ENCODE data around the gene ST8SIA2.

Gene ST8SIA2, protein sequence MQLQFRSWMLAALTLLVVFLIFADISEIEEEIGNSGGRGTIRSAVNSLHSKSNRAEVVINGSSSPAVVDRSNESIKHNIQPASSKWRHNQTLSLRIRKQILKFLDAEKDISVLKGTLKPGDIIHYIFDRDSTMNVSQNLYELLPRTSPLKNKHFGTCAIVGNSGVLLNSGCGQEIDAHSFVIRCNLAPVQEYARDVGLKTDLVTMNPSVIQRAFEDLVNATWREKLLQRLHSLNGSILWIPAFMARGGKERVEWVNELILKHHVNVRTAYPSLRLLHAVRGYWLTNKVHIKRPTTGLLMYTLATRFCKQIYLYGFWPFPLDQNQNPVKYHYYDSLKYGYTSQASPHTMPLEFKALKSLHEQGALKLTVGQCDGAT

DNA sequence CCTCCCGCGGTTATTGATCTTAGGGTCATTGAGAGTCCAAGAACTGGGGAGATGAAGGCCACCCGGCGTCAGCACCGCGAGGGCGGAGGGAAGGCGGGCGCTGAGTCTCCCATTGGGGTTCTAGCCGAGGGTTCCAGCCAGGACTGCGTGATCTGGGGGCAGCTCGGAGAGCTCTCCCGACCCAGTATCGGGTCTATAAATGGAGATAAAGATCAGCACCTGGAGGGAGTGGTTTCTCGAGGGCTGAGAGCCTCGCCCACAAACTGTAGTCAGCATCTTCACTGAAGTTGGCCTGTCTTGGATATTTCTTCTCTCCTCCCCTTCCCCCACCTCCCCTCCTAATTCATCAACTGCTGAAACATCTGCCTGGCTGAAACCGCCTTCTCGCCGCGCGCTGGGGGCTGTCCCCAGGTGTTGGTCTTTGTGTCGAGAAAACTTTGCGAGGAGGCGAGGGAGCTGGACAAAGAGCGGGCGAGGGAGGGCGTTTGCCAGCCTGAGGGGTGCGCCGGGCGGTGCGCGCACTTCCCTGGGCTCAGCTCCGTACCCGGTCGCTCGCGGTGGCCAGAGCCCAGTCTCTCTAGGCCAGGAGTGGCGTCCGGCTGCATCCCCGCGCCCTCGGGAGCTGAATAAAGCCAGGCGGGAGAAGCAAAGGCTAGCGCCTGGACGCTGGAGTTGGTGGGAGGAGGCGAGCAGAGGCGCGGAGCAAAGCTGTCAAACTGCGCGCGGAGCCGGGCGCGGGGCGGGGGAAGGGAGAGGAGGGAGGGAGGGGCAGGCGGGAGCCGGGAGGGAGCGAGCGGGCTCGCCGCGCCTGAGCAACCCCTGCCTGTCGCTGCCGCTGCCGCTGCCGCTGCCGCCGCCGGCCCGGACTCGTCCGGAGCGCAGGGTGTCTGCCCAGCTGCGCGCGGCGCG is at the start of gene ST8SIA2:
ST8SIA2 (plus strand) TSS at position 811 of the 909 bp plus-strand sequence. CDS start 184 bp downstream, outside the sequence.
- DNase-seq (ENCODE audit: low read depth) = no peak

DNA sequence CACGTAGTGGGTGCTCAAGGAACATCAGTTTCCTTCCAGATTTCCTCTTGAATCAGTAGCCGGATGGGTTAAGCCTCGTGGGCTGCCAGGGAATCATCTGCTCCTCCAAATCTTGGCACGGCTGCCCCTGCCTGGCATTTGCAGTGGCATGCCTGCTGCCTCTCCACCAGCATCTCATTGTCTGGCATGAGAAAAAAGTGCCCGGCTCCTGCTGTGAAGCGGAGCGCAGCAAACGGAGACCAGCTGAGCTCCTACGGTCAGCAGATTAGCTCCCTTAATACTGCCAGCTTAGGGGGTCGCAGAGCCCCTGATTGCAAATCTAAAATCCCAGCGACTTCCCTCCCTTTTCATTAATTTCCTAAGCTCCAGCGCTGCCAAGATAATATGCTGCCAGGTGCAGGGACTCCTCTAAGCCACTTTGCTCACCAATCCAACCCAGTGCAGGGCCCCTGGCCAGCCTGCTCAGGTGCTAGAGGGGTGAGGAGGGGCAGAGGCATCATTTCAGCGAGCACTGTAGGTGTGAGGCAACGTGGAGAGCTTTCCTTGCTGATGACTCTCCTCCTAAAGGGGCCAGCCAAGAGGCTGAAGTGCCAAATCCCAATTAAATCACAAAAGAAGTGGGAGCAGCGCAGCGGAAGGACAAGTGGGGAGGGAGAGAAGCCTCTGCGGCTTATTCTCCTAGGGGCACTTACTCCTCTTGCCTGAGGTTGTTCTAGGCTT is 49.6 kb upstream of the ST8SIA2 start:
- DNase-seq (ENCODE audit: low read depth) = no peak

DNA sequence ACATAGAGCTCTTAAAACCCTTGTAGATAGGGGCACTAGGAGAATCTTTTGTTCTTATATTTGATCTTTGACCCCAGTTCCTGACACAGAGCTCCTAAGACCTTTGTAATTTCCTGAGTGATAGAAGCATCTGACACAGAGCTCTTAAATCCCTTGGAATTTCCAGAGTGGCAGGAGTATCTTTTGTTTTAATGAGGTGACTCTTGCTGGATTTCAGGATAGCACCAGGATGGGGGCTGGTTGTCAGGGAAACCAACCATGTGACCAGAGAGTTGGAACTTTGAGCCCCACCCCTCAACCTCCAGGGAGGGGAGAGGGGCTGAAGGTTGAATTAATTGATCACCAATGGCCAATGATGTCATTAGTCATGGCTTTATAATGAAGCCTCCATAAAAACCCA is 47.6 kb upstream of the ST8SIA2 start:
- no peak for DNase-seq (ENCODE audit: low read depth)

DNA sequence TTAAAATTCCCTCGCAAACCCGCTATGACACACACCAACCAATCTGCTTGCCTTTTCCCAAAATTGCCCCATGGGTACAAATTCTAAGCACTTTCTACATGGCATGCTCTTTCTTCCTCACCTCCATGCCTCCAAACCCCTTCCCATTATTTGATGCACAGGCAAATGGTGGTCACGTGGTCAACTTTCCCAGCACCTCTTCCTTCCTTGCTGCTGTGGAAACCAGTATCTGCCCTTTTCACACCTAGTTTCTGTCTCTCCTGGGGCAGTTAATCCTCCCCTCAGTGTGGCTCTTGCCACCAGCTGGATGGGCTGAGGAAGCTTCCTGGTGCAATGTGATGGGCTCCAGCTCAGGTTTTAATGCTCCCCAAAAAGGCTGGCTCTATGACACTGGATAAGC is 38.4 kb upstream of the ST8SIA2 start:
- DNase-seq (ENCODE audit: low read depth) = no peak

DNA sequence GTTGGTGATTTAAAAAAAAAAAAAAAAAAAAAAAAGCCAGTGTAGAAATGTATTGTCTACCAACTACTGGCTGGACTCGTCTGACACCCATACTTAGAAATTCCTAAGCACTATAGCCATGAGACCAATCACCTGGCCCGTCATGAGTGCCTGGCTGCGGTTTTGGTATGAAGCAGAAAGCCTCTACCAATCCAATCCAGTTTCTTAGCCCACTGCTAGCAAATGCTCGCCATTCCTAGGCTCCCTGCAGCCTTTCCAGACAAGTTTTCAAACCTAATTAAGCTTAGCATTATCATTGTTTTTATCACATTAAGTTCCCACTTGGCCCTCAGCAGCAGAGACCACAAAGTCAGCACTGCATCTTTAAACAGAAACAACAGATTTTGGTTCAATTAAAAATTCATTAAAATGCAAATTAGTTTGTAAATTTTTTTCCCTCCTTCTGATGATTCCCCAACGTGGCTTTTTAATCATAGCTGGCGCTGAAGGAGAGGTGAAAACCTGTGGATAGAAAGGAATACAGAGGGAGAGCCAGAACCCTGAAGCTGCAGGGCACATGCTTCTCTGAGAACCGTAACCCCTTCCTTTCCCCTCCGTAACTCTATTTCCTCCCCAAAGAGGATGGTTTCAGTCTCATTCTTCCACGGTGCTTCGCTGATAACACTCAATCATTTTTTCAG is 32.2 kb upstream of the ST8SIA2 start:
- DNase-seq (ENCODE audit: low read depth) = no peak

DNA sequence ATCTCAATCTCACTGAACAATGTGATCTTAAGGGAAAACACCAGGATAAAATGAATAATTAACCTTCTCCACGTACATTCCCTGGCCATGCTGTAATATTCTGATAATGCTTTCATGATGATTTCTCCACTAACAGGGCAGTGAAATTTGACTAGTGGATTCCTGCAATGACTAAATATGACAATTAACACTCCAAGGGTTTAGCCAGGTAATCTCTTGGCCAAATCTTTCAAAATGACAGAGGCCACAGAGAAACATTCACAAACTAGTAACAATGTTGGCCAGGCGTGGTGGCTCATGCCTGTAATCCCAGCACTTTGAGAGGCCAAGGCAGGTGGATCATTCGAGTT is 31.7 kb upstream of the ST8SIA2 start:
- no peak for DNase-seq (ENCODE audit: low read depth)

DNA sequence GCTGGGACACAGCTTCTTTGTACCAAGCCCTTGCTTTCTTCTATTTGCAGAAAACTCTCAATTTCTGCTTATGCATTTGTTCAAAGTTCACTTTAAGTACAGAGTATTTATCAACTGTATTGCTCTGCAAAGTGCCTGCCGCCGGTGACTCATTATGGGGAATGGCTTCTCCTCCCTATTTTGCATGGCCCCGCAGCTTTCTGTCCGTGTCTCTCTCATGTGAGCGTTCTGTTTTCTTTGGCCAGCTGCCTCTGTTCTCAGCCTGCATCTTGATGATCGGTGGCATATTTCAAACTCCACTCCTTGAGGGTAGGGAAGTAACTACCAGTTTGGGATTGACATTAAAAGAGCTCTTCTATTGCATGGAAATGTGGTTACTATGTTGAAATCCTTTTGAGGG is 28.6 kb upstream of the ST8SIA2 start:
- no peak for DNase-seq (ENCODE audit: low read depth)

DNA sequence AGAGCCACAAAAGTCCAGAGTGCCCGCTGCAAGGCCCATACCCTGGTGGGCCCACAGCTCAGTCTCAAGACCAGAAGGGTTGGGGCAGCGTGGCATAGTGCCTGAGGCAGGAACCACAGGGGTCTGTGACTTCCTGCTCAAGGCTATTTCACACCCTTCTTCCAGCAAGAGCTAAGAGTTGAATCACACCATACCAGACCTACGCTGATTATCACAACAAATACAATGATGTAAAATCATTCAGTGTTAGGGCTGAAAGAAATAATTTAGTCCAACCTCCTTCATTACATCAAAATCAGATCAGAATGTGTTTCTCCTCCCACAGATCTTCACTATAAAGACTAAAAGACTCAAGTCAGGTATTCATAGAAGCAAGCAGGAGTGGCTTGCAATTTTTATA is 27.8 kb upstream of the ST8SIA2 start:
- no peak for DNase-seq (ENCODE audit: low read depth)

DNA sequence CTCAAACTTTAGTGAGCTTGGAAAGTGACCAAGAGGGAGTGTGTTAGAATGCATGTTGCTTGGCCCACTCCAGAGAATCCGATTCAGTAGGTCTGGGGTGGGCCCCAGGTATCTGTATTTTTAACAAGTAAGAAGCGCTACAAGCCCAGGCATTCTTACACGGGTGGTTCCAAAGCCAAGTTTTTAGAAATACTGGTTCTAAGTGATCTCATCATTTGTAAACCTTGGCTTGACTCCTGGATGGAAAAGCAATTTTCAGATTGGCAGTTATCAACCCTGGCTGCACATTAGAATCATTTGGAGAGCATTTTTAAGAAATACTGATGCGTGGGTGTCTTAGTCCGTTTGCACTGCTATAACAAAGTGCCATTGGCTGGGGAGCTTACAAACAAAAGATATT is 27.3 kb upstream of the ST8SIA2 start:
- no peak for DNase-seq (ENCODE audit: low read depth)

DNA sequence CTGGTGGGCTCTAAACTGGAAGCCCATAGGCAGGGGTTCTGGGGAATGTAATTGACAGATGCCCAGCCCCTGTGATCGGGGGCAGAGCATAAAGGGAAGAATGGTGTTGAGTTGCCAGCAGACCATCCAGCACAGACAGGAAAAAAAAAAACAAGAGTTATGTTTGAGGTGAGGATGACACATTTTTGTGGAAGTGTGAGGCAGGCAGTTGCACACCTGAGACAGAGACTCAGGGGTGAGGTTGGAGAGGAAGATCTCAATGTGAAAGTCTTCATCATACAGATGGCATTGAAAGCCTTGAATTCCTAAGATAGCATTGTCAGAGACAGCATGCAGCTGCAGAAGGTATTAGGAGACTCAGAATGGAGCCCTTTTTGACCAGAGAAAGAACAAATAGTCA is 18.6 kb upstream of the ST8SIA2 start:
- DNase-seq (ENCODE audit: low read depth) = no peak

DNA sequence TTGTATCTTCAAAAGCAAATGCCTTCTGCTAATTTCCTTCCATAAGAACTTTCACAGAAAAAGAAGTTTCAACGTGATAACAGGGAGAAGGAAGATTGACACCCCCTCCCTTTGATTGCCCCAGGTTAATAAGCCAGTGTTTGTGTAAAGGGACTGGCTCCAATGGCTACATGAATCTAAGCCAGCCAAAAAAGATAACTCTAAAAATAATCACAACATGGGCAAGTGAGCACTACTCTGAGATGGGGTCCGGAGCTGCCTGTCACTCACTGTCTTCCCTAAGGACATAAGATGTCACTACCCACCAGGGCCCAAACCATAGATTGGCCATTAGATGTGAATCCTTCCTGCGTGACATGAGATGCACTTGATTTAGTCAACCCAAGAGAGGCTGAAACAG is 17.6 kb upstream of the ST8SIA2 start:
- no peak for DNase-seq (ENCODE audit: low read depth)

DNA sequence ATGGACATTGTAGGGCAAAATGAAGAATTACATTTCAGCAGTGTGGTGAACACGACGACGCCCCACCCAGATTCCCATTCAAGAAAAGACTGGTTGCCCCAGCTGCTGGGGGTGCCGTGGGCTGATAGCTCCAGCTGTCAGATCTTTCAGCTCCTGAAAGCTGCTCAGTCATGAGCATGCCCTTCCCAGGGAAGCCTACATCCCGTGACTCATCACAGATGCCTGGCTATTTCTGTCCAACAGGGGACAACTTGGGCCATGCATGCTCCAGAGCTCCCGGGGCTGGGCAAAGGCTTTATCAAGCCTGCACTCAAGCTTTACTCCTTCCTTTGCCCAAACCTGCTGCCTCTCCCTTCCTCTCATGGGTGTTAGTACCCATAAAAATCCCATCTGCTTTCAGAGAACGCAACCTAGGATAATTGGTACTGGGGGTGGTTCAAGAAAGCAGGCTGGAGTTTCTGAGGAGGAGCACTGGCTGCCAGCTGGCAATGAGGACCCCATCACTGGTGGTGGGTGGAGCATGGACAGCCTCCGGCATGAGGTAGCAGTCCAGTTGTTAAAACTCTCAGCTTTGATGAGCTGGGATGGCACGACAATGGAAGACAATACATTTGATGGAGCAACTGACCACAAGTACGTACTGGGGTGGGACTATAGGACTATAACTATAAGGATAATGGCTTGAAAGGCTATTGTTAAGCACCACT is 16.4 kb upstream of the ST8SIA2 start:
- no peak for DNase-seq (ENCODE audit: low read depth)

DNA sequence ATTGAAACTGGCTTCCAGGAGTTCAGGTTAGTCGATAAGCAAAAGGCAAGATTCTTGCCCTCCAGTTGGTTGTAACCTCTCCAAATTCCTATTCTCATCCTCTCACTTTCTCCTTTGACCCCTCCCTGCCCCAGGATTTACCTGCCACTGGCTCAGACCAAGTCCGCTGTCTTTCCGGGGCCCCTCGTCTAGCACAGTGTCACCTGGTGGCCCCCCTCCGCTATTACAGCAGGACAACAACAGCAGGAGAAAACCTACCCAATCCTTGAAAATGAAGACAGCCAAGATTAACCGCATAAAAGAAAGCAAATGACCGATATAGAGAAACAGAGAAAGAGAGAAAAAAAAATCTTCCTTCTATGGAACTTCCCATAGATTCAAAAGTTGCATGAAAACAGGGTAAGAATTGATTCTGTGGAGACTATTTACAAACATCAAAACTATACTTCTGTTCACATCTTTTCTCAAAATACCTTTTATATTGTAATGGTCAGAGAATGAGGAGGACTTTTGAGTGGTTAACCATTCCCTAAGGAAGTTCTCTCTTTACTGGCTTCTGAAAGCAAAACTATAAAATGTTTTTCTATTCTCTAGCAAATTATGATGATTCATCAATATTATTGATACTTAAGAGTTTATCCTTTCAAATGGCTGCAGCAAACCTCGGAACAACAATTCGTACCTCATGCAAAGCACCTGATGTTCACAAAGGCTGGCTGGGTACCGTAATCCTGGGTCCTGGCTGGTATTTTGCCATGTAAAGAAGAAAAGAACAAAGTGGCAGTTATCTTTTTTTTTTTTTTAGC is 10.0 kb upstream of the ST8SIA2 start:
- DNase-seq (ENCODE audit: low read depth) = no peak

DNA sequence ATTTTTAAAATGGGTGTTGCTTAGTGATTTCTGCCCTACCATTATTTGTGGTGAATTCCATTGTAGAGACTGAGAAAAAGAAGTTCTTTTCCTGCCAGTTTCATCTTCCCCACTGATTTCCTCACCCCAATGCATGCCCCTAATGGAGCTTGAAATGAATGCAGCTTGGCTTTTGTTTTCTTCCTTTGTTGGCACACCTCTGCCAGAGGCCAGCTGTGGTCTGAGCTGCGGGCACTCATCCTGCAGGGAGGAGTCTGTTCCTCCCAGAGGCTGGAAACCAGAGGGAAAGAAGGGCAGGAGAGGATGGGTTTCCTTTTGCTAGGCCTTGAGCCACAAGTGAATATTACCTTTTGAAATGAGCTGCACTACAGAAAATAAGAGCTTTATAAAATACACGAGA is 9.3 kb upstream of the ST8SIA2 start:
- DNase-seq (ENCODE audit: low read depth) = no peak

DNA sequence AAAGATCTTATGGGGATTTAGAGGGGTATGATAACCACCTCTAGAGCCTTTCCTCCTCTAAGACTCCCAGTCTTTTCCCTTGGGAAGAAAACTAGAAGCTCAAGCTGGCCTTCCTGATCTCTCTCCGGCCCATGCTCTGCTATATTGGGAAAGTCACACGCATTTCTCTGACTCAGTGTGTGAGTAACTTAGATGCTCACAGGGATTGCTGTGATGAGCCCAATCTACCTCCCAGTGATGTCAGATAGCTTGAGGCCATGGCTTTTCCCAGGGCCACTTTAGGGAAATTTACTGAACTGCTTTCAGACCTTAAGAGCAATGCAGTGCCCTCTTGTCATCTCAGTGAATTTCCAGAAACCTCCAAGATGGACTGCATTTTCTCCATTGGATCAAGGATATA is 8.6 kb upstream of the ST8SIA2 start:
- DNase-seq (ENCODE audit: low read depth) = peak; percentile 48

DNA sequence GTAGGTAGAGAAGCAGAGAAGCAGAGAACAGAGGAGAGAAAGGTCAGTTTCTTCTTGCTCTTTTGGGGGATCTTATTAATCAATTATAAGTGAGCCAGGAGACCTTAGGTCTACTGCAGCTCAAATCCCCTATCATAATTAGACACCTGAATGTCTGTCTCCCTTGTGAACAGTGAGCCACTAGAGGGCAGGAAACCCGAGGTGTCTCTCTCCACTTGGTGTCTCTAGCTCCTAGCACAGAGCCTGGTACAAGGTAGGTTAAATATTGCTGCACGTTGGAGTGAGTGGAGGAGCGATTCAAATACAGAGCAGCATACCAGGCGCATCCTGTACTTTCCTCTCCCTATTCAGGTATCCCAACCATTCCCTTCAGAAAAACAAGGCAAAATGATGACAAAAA is 2.0 kb upstream of the ST8SIA2 start:
- DNase-seq (ENCODE audit: low read depth) = no peak

DNA sequence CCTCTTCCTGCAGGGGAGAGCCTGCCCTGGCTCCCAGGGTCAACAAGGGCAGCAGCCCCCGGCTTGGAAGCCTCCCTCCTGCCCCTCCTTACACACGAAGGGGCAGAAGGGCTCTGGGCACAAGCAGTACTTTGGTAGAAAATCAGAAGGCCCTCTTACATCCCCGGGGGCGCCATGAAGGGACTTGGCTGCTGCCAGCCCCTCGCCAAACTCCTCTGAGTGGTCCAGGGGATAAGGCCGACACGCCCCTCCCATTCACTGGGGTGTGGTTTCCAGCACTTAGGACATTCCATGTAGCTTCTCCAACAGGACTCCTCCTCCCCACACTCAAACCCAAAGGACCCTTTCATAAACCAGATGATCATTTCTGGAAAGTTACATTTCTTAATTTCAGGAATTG is 1.2 kb upstream of the ST8SIA2 start:
- DNase-seq (ENCODE audit: low read depth) = no peak

DNA sequence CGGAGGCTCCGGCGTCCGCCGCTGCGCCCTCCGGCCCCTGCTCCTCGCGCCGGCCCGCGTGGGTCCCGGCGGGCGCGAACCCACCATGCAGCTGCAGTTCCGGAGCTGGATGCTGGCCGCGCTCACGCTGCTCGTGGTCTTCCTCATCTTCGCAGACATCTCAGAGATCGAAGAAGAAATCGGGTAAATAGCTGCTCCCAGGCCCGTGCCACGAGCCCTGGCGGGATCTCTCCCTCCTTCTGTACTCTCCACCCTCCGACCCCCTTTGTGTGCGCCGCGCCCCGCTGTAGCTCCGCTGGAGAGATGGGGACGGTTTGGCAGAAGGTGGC is 263 bp downstream of the ST8SIA2 start:
- no peak for DNase-seq (ENCODE audit: low read depth)

DNA sequence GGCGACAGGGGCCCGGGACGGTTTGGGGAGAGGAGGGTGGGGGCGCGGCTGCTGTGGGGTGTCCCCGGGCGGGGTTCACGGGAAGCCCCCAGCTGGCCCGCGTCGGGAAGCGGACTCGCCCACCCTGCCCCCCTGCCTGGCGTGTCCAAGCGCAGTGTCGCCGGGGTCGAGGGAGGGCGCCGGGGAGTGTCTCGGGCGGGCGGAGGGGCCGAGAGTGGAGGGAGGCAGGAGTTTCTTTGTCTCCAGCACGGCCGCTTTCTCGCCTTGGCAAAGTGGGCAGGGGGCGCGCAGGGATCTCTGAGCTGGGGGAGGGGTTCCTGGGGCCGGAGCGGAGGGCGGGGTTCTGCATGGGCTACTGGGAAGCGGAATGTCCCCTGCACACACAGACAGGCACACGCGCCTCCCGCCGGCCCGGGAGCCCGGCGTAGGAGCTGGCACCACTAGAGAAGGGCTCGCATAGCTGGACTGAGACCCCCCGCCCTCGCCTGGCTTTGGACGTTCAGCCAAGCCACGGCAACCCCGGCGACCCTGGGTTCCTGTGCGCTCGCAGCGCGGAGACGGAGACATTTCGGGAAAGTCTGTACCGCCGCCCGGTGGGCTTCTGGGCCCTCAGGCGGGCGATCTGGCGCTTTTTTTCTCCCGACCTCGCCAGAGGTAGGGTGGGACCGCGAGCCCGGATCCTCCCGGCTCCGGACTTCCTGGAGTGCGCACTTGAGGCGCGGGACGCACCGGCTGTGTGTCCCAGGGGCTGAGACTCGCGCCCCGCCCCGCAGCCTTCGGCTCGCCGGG is 822 bp downstream of the ST8SIA2 start:
- DNase-seq (ENCODE audit: low read depth) = no peak

DNA sequence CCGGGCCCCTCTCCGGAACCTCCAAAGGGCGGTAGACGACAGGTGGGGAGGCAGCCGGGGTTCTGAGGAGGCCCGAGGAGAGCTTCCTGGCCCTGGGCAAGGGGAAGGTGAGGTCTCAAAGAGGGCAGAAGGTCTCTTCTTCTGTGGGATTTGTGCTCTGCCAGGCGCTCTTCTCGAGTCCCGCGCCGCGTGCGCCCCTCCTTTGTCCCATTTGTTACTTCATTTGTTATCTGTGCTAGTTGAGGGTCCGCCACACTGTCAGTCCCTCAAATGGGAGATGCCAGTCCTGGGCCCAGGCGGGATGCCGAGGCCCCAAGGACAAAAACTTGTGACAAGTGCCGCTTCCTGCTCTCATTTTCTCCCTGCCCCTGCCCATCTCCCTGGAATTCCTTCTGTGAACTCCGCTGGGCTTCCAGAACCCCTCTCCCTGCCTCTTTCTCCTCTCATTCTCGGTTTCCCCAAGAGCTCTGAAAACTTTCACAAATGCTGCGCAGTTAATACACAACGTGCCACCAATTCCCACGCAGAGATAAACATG is 1.5 kb downstream of the ST8SIA2 start:
- no peak for DNase-seq (ENCODE audit: low read depth)
